Measurements from ENCODE around the gene METTL21A.

Gene METTL21A

DNA sequence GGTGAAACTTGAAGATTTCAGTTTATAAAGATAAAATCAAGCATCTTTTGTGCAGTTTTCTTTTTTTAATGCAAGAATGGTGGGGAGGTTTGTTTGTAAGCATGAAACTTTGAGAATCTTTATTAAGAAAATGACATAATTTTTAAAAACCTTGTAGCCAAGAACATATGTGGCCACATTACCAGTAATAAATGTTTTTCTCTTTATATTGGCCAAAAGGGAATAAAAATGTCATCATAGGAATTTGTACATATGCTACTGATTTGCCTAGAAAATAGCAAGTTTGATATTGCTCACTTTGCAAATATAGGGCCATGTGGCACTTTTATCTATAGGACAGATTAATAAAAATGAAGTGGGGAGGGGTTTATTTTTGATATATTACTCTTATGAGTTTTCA lies 25.6 kb downstream of the METTL21A start:
- H3K4me1 ChIP-seq (ENCODE audit: control insufficient read depth, insufficient read depth, low read length, unreplicated experiment) = no peaks in the 10 kb centered on the region
- H3K27ac ChIP-seq (ENCODE audit: low read depth, low read length) = no peak overlapping the region
- H3K4me3 ChIP-seq (ENCODE audit: low read depth, low read length) = no peak overlapping the region
- no peaks in the 10 kb centered on the region for H3K27me3 ChIP-seq (ENCODE audit: insufficient read depth, low read length)
- peaks cover 13% of the 10 kb centered on the region for H3K36me3 ChIP-seq (ENCODE audit: insufficient read depth, low read length)
- H3K79me2 ChIP-seq (ENCODE audit: control insufficient read depth, insufficient read depth, low read length, unreplicated experiment) = no peaks in the 10 kb centered on the region
- no peak overlapping the region for H2AFZ ChIP-seq (ENCODE audit: low read length, unreplicated experiment)

DNA sequence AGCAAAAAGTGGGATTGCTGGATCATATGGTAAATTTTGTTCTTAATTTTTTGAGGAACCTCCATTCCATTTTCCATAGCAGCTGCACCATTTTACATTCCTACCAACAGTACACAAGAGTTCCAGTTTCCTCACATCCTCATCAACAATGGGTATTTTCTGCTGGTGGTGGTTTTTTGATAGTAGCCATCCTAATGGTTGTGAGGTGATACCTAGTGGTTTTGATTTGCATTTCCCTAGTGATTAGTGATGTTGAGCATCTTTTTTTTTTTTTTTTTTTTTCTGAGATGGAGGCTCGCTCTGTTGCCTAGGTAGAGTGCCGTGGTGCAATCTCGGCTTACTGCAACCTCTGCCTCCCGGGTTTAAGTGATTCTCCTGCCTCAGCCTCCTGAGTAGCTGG lies 30.5 kb downstream of the METTL21A start:
- H3K79me2 ChIP-seq (ENCODE audit: control insufficient read depth, insufficient read depth, low read length, unreplicated experiment) = no peaks in the 10 kb centered on the region
- no peak overlapping the region for H2AFZ ChIP-seq (ENCODE audit: low read length, unreplicated experiment)
- peaks cover 29% of the 10 kb centered on the region for H3K36me3 ChIP-seq (ENCODE audit: insufficient read depth, low read length)
- H3K27ac ChIP-seq (ENCODE audit: low read depth, low read length) = no peak overlapping the region
- no peaks in the 10 kb centered on the region for H3K27me3 ChIP-seq (ENCODE audit: insufficient read depth, low read length)
- H3K4me1 ChIP-seq (ENCODE audit: control insufficient read depth, insufficient read depth, low read length, unreplicated experiment) = no peaks in the 10 kb centered on the region
- H3K4me3 ChIP-seq (ENCODE audit: low read depth, low read length) = no peak overlapping the region

DNA sequence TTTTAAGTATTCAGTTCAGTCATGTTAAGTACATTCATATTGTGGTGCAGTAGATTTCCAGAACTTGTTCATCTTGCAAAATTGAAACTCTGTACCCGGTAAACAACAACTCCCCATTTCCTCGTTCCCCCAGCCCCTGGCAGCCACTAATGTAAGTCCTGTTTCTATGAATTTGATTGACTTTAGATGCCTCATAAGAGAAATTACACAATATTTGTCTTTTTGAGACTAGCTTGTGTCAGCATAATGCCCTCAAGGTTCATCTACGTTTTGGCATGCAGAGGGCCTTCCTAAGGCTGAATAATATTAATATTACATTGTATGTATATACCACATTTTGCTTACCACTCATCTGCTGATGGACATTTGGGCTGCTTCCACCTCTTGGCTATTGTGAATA lies 30.9 kb downstream of the METTL21A start:
- Histone ChIP-seq H3K36me3 (ENCODE audit: insufficient read depth, low read length) (peaks cover 31% of the 10 kb centered on the region), H3K27ac (ENCODE audit: low read depth, low read length) (no peak overlapping the region), H2AFZ (ENCODE audit: low read length, unreplicated experiment) (no peak overlapping the region), H3K4me1 (ENCODE audit: control insufficient read depth, insufficient read depth, low read length, unreplicated experiment) (no peaks in the 10 kb centered on the region), H3K27me3 (ENCODE audit: insufficient read depth, low read length) (no peaks in the 10 kb centered on the region), H3K79me2 (ENCODE audit: control insufficient read depth, insufficient read depth, low read length, unreplicated experiment) (no peaks in the 10 kb centered on the region), H3K4me3 (ENCODE audit: low read depth, low read length) (no peak overlapping the region)

DNA sequence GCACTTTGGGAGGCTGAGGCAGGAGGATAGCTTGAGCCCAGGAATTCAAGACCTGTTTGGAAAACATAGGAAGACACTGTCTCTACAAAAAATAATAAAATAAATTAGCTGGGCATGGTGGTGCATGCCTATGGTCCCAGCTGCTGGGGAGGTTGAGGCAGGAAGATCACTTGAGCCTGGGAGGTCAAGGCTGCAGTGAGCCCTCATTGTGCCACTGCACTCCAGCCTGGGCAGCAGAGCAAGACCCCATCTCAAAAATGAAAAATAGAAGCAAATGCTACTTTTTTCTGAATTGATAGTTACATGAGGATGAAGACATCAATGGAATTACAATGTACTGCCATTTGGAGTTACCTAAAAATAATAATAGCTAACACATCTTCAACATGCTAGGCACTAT lies 31.9 kb downstream of the METTL21A start:
- Histone ChIP-seq H2AFZ (ENCODE audit: low read length, unreplicated experiment) (no peak overlapping the region), H3K79me2 (ENCODE audit: control insufficient read depth, insufficient read depth, low read length, unreplicated experiment) (no peaks in the 10 kb centered on the region), H3K4me1 (ENCODE audit: control insufficient read depth, insufficient read depth, low read length, unreplicated experiment) (no peaks in the 10 kb centered on the region), H3K36me3 (ENCODE audit: insufficient read depth, low read length) (peaks cover 33% of the 10 kb centered on the region), H3K27me3 (ENCODE audit: insufficient read depth, low read length) (no peaks in the 10 kb centered on the region), H3K4me3 (ENCODE audit: low read depth, low read length) (no peak overlapping the region), H3K27ac (ENCODE audit: low read depth, low read length) (no peak overlapping the region)

DNA sequence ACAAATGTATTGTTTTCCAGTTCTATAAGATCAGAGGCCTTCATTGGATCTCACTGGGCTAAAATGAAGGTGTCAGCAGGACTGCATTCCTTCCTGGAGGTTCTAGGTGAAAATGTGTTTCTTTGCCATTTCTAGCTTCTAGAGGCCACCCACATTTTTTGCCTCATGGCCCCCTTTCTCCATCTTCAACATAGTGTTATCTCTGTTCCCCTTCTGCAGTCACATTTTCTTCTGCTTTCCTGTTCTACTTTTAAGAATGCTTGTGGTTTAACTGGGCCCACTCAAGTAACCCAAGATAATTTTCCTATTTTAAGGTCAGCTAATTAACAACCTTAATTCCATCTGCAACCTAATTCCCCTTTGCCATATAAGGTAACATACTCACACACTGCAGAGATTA lies 36.1 kb downstream of the METTL21A start:
- Histone ChIP-seq H3K27ac (ENCODE audit: low read depth, low read length) (no peak overlapping the region), H3K27me3 (ENCODE audit: insufficient read depth, low read length) (no peaks in the 10 kb centered on the region), H3K4me1 (ENCODE audit: control insufficient read depth, insufficient read depth, low read length, unreplicated experiment) (no peaks in the 10 kb centered on the region), H3K79me2 (ENCODE audit: control insufficient read depth, insufficient read depth, low read length, unreplicated experiment) (no peaks in the 10 kb centered on the region), H3K4me3 (ENCODE audit: low read depth, low read length) (no peak overlapping the region), H2AFZ (ENCODE audit: low read length, unreplicated experiment) (no peak overlapping the region), H3K36me3 (ENCODE audit: insufficient read depth, low read length) (peaks cover 49% of the 10 kb centered on the region)

DNA sequence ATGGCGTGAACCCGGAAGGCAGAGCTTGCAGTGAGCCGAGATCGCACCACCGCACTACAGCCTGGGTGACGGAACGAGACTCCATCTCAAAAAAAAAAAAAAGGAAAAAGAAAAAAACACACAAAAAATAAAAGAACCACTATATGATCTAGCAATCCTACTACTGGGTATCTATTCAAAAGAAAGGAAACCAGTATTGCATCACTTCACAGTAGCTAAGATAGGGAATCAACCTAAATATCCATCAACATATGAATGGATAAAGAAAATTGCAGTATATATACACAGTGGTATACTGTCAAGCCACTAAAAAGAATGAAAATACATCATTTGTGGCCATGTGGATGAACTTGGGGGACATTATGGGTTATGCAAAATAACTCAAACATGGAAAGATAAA lies 37.9 kb downstream of the METTL21A start:
- H3K36me3 ChIP-seq (ENCODE audit: insufficient read depth, low read length) = peaks cover 54% of the 10 kb centered on the region
- H3K27me3 ChIP-seq (ENCODE audit: insufficient read depth, low read length) = no peaks in the 10 kb centered on the region
- no peaks in the 10 kb centered on the region for H3K4me1 ChIP-seq (ENCODE audit: control insufficient read depth, insufficient read depth, low read length, unreplicated experiment)
- H3K4me3 ChIP-seq (ENCODE audit: low read depth, low read length) = no peak overlapping the region
- no peaks in the 10 kb centered on the region for H3K79me2 ChIP-seq (ENCODE audit: control insufficient read depth, insufficient read depth, low read length, unreplicated experiment)
- no peak overlapping the region for H2AFZ ChIP-seq (ENCODE audit: low read length, unreplicated experiment)
- H3K27ac ChIP-seq (ENCODE audit: low read depth, low read length) = no peak overlapping the region

DNA sequence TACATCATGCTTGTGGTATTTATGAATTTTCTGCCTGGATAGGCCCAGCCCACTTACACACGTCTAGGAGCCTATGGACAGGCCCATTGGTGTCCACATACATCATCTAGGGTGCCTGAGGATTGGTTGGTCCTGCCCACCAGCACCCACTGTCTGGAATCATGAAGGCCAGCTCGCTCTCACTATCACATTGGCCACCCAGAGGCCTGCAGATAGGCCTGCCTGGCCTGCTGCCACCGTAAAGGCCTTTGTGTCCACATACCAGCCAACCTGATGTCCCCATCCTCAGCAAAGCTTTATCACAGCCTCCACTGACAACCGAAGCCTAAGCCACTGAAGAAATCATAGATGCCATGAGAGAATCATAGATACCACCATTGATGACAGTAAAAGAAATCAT lies 40.2 kb downstream of the METTL21A start:
- Histone ChIP-seq H2AFZ (ENCODE audit: low read length, unreplicated experiment) (no peak overlapping the region), H3K4me1 (ENCODE audit: control insufficient read depth, insufficient read depth, low read length, unreplicated experiment) (no peaks in the 10 kb centered on the region), H3K36me3 (ENCODE audit: insufficient read depth, low read length) (peaks cover 48% of the 10 kb centered on the region), H3K27ac (ENCODE audit: low read depth, low read length) (no peak overlapping the region), H3K4me3 (ENCODE audit: low read depth, low read length) (no peak overlapping the region), H3K27me3 (ENCODE audit: insufficient read depth, low read length) (no peaks in the 10 kb centered on the region), H3K79me2 (ENCODE audit: control insufficient read depth, insufficient read depth, low read length, unreplicated experiment) (no peaks in the 10 kb centered on the region)

DNA sequence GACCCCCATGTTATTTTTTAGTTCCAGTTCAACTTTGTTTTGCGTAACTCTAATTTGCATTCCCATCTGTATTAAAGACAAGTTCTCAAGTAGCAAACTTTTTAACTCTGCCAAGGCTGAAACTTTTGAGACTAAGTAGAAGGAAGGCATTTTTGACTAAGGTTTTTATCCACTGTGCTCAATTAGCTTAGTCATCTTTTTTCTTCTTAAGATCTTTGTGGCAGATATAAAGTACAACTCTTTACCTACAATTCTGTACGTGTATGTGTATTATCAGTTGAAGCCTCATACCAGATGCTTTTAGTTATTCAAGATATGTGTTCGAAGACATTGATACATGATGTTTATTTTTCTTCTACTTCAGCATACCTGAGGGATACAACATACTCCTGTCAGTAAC lies 53.8 kb downstream of the METTL21A start:
- Histone ChIP-seq H3K27me3 (ENCODE audit: insufficient read depth, low read length) (no peaks in the 10 kb centered on the region), H3K4me3 (ENCODE audit: low read depth, low read length) (no peak overlapping the region), H3K27ac (ENCODE audit: low read depth, low read length) (no peak overlapping the region), H3K36me3 (ENCODE audit: insufficient read depth, low read length) (peaks cover 49% of the 10 kb centered on the region), H3K79me2 (ENCODE audit: control insufficient read depth, insufficient read depth, low read length, unreplicated experiment) (no peaks in the 10 kb centered on the region), H3K4me1 (ENCODE audit: control insufficient read depth, insufficient read depth, low read length, unreplicated experiment) (no peaks in the 10 kb centered on the region), H2AFZ (ENCODE audit: low read length, unreplicated experiment) (no peak overlapping the region)

DNA sequence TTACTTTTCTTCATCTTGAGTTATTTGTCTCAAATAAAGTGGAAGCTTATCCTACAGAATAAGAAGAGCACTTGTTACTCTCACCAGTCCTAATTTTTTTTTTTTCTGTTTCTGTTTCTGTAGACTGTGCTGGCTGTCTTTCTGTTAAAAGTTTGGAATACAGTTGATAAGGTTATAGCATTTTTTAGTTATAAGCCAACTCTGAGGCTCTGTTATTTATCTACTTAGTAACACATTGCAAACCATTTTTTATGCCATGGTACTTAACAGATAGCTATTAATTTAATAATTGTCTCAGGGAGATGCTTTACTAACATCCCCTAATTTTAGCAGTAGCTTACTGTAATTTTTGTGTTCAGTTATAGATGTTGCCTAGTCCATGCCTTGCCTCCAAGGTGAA lies 57.5 kb downstream of the METTL21A start:
- H2AFZ ChIP-seq (ENCODE audit: low read length, unreplicated experiment) = no peak overlapping the region
- H3K27ac ChIP-seq (ENCODE audit: low read depth, low read length) = no peak overlapping the region
- H3K79me2 ChIP-seq (ENCODE audit: control insufficient read depth, insufficient read depth, low read length, unreplicated experiment) = no peaks in the 10 kb centered on the region
- peaks cover 35% of the 10 kb centered on the region for H3K36me3 ChIP-seq (ENCODE audit: insufficient read depth, low read length)
- no peaks in the 10 kb centered on the region for H3K4me1 ChIP-seq (ENCODE audit: control insufficient read depth, insufficient read depth, low read length, unreplicated experiment)
- H3K4me3 ChIP-seq (ENCODE audit: low read depth, low read length) = no peak overlapping the region
- no peaks in the 10 kb centered on the region for H3K27me3 ChIP-seq (ENCODE audit: insufficient read depth, low read length)

DNA sequence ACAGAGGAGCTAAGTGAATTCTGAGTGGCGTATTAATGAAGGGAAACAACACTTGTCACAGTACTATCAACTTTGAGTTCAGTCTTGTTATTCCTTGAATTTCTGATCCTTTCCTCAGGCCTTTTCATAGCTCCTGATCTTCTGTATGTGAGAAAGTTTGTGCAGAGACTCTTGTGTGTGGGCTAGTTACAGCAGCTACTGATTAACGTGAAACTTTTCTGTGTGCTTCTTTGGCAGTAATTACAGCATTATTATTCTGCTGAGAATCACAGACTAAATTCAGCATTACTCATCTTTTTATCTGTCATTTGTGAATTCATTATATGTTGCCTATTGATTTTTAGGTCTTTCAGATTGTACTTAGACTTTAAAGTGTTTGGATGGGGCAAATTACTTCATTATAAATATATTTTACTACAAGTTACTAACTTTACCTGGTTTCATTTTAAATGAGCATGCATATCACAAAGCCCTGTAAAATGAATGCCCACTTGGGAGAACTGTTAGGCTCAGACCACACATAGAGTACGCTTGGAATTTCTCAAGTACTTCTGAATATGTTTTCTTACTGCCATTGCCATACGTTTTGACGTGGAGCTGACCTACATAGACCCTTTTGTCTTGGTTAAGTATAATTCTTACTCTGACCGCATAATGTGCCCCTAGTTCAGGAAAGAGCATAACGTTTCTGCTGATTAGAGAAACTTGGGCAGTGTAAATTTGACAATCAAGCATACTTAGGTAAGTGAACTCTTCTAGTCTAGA lies 59.3 kb downstream of the METTL21A start:
- Histone ChIP-seq H3K4me3 (ENCODE audit: low read depth, low read length) (no peak overlapping the region), H3K36me3 (ENCODE audit: insufficient read depth, low read length) (peaks cover 40% of the 10 kb centered on the region), H2AFZ (ENCODE audit: low read length, unreplicated experiment) (no peak overlapping the region), H3K27ac (ENCODE audit: low read depth, low read length) (no peak overlapping the region), H3K27me3 (ENCODE audit: insufficient read depth, low read length) (no peaks in the 10 kb centered on the region), H3K79me2 (ENCODE audit: control insufficient read depth, insufficient read depth, low read length, unreplicated experiment) (no peaks in the 10 kb centered on the region), H3K4me1 (ENCODE audit: control insufficient read depth, insufficient read depth, low read length, unreplicated experiment) (peaks cover 6% of the 10 kb centered on the region)
